IMR-90 (cell line): ENCODE data around the gene THSD7B.

ENCODE experiments used
- CEBPB ChIP-seq: IDR thresholded peaks from 2 replicates; pipeline ENCODE4 v1.6.1; 2012; ENCODE audit warnings: low read depth, low read length, improper control_type of control experiment
- CHD1 ChIP-seq: IDR thresholded peaks from 2 replicates; pipeline ENCODE4 v1.6.1; 2012; ENCODE audit warnings: low read depth, low read length, improper control_type of control experiment
- FOS ChIP-seq: fragments of 150-350 bp; IDR thresholded peaks from 2 replicates; pipeline ENCODE4 v1.6.1; 2016; ENCODE audit warnings: low read depth, low read length
- POLR2A ChIP-seq: IDR thresholded peaks from 2 replicates; pipeline ENCODE4 v1.6.1; 2012; ENCODE audit warnings: mild to moderate bottlenecking, low read depth, low read length
- TF ChIP-seq, protein P1 (sequence below): conservative IDR thresholded peaks from 2 replicates; pipeline ENCODE4 v1.5.1; 2012; ENCODE audit warnings: mild to moderate bottlenecking, low read depth, low read length, improper control_type of control experiment

DNA sequence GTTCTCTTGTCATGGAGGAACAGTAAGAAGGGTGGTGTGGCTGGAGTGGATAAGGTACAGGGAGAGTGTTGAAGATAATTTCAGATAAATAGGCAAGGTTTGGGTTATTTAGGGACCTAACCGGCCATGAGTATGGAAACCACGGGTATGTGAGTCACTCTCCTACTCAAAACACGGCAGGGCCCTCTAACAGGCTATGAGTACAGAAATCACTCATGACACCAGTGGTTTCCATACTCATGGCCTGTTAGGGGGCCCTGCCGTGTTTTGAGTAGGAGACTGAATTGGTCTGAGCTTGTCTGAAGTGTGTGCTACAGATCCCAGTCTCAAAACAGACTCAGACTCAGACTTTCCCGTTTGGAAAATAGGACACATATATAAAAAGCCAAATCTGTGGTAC lies 770.6 kb downstream of the THSD7B start:
- TF ChIP-seq, protein P1, sequence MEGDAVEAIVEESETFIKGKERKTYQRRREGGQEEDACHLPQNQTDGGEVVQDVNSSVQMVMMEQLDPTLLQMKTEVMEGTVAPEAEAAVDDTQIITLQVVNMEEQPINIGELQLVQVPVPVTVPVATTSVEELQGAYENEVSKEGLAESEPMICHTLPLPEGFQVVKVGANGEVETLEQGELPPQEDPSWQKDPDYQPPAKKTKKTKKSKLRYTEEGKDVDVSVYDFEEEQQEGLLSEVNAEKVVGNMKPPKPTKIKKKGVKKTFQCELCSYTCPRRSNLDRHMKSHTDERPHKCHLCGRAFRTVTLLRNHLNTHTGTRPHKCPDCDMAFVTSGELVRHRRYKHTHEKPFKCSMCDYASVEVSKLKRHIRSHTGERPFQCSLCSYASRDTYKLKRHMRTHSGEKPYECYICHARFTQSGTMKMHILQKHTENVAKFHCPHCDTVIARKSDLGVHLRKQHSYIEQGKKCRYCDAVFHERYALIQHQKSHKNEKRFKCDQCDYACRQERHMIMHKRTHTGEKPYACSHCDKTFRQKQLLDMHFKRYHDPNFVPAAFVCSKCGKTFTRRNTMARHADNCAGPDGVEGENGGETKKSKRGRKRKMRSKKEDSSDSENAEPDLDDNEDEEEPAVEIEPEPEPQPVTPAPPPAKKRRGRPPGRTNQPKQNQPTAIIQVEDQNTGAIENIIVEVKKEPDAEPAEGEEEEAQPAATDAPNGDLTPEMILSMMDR, result no peak
- no peak for TF ChIP-seq CHD1
- no peak for TF ChIP-seq CEBPB
- TF ChIP-seq POLR2A, result no peak
- TF ChIP-seq FOS, result no peak
